Measurements from ENCODE around the gene RPL31.

Gene RPL31

DNA sequence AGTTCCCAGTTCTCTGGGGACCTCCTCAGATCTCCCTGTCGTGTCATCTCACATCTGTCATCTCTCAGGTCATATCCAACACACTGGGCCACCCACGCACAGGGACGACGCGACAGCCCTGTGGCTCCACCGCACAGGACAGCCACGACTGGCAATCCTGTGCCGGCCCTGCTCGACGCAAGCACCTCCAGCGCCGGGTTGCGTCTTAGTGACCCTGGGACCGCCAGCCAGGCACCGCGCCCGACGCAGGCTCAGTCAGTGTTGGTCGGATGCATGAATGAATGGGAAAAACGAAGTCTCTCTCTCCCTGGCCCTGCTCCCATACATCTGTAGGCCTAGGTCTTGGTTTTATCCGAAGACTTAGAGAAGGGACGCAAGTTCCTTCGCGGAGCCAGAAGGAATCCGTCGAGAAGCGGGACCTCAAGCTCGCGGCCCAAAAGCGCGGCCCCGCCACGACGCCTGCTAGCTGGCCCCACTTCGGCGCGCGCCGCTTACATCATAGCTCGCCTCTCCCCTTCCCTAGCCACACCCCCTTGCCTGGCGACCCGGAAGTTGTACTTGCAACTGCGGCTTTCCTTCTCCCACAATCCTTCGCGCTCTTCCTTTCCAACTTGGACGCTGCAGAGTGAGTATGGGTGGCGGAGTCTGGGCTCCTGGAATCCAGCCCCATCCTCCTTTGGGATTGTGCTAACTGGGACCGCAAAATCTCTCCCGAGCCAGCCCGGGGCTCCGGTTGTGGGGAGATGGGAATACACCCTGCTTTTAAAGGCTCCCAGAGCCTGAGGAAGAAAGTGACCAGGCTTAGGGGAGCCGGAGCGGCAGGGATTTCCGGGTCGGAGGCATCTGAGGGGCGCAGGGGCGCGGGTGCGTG, at the start of gene RPL31:
Gene RPL31 (plus strand): TSS at position 599 of the 871 bp plus-strand sequence. CDS start 413 bp downstream, outside the sequence.
- peak; percentile 94 to 95 for DNase-seq

DNA sequence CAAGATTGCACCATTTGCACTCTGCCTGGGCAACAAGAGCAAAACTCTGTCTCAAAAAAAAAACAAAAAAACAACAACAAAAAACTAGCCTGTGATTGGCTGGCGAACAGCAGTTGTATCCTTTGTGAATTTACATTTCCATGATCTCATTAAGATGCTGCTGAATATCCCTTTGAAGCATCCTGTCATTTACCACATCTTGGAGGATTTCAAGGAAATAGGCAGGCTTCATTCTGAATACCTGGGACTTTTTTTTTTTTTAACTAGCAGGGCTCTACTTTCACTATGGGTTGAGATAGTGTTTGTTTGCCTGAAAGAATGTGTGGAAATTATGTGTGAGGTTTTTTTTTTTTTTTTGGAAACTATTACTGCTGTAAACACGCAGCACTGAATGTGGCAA, 49.6 kb upstream of the RPL31 start:
- no peak for DNase-seq

- no peak for DNase-seq
Observed at GRCh38 chr2:100953406-100954043, 48.6 kb upstream of the RPL31 start.

DNA sequence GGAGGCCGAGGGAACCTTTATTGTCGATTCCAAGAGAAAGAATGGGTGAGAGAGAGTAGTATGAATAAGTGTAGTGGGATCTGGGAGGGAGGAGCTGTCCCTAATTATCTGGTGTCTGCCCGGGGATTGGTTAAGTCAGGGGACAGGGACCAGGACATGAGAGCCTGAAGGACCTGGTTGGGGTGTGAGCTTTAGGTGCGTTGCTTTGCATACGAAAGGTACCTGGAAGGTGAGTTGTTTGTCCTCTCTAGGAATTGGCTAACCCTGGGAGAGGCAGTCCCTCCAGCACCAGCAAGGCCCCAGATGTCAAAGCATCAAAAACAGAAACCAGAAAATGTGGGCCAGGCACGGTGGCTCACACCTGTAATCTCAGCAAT, 48.1 kb upstream of the RPL31 start:
- no peak for DNase-seq

DNA sequence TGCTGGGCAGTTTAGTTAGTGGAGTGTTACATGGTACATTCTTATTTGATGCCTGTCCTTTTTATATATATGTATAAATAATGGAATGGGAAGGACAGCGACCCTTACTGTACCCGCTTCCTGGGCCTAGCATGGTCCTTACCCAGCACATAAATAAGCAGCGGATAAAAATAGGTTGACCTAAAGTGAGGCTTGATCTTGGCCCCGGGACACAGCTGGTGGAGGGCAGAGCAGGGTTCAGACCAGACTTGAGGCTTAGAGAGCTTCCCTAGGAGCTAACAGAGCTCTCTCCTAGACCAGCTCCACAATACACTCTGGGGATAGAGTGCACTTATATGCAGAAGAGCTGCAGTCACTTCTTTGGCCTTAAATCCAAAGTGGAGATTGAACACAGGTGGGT, 46.9 kb upstream of the RPL31 start:
- DNase-seq, result no peak

GRCh38 chr2:100956081-100956480, 46.0 kb upstream of the RPL31 start:
- DNase-seq, result no peak

DNA sequence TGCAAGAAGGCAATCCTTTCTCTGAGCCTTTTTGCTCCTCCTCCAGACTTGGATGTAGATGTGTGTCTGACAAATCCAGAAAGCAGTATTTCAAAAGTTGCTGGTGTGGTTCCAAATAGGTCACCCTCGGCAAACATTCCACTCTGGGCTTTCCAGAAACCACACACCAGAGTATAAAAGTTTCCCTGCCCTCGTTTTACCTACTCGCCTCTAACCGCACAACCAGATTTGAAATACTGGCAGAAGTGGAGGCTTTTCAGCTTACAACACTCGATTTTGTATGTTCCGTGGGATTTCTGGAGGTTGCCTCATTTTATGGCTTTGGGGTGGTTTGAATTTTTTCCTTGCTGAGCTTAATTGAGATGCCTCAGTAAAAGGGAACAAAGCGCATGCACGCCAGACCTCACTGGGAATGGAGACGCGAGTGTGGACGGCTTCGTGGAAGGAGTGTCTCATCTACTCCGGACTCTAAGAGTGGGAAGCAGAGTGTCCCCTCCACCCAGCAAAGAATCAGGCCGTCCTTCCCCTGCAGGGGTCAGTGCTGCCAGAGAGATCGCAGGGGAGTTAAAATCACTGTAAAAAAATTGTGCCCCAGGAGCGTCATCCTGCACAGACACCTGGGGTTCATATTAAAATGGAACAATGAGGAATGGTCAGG, 44.0 kb upstream of the RPL31 start:
- no peak for DNase-seq

- DNase-seq, result no peak
Observed at GRCh38 chr2:100959225-100959880, 42.7 kb upstream of the RPL31 start.

GRCh38 chr2:100960688-100961087, 41.4 kb upstream of the RPL31 start:
- DNase-seq, result no peak

- no peak for DNase-seq
Observed at GRCh38 chr2:100962366-100963025, 39.6 kb upstream of the RPL31 start.

DNA sequence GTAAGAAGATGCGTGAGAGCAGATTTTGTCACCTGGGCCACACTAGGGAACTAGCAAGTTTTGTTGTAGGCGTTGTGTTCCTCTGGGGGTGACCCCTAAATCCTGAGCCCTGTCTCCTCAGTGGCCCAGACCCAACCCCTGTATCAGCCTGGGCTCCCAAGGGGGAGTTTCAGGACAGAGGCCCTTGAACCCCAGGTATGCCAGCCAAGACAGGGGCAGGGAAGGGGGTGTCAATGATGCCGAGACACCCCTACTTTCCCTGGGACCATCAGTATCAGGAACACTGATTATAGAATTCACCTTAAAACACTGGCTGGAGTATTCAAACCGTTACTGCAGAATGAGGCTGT, 39.1 kb upstream of the RPL31 start:
- DNase-seq, result no peak

- no peak for DNase-seq
Observed at GRCh38 chr2:100964222-100964621, 37.9 kb upstream of the RPL31 start.

- no peak for DNase-seq
Observed at GRCh38 chr2:100964681-100965169, 37.4 kb upstream of the RPL31 start.

- no peak for DNase-seq
Observed at GRCh38 chr2:100965596-100965995, 36.5 kb upstream of the RPL31 start.

DNA sequence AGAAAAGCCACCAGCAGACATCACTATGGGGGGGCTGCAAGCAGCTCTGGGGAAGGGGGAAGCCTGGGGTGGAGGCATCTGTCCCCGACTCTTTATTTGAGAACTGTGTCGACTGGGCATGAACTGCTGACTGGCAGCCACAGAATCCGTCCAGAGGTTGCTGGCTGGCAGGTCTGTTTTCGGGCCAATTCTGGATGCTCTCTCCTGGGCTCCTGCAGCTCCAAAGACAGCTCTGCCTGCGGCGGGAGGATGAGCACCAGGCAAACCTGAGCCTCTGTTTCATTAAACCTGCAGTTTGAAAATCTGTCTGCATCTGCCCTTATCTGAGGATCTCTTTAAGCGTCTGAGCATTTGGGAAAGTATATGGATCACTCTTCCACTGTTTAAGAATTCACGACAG, 34.4 kb upstream of the RPL31 start:
- no peak for DNase-seq

GRCh38 chr2:100968146-100969145, 33.6 kb upstream of the RPL31 start:
- no peak for DNase-seq

- DNase-seq, result no peak
Observed at GRCh38 chr2:100969998-100970397, 32.1 kb upstream of the RPL31 start.

DNA sequence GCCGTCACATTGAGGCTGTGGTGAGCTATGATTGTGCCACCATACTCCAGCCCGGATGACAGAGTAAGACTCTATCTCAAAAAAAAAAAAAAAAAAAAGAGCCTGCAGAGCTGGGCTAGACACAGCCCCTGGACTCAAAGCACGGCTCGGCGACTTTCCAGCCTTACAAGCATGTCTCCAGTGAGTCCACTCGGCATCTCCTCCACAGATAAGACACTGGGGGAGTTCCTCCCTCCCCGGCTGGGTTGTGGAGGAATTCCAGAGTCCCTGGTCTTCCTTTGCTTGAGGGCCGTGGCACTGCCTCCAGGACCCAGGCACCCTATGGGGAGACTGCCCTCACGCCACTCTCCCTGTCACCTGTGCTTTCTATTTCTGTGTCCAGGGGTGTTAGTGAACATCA, 30.9 kb upstream of the RPL31 start:
- DNase-seq, result no peak

- no peak for DNase-seq
Observed at GRCh38 chr2:100972452-100972851, 29.6 kb upstream of the RPL31 start.

GRCh38 chr2:100974712-100975520, 27.2 kb upstream of the RPL31 start:
- no peak for DNase-seq

GRCh38 chr2:100975521-100975785, 26.6 kb upstream of the RPL31 start:
- no peak for DNase-seq
